Astrocyte (in vitro differentiated cells and primary cell): Measurements from ENCODE around the gene YPEL3. TPM values are rescaled to one million over a fixed set of nuclear protein-coding genes. Genes with fewer than 3 reads are reported as not detected.

Source experiments
- DNase-seq: peaks from one replicate; pipeline ENCODE4 v3.0.0-alpha.2; 2010; ENCODE audit warnings: low read depth
- FAIRE-seq: peaks from 2 replicates; lab custom pipeline; 2011; peaks lifted over from hg19 to GRCh38; lab: Jason Lieb, UNC
- H2AFZ ChIP-seq: 2 replicates; pipeline ENCODE4 v1.6.0; 2012; ENCODE audit warnings: low read depth, low read length, inconsistent platforms
- H3K27ac ChIP-seq: 2 replicates; pipeline ENCODE4 v1.5.1; 2011; ENCODE audit warnings: low read depth, low read length, inconsistent platforms
- H3K27me3 ChIP-seq: 2 replicates; pipeline ENCODE4 v1.6.0; 2011; ENCODE audit warnings: low read length, inconsistent platforms; ENCODE audit not compliant: insufficient read depth
- H3K36me3 ChIP-seq: 2 replicates; pipeline ENCODE4 v1.5.1; 2011; ENCODE audit warnings: low read length, inconsistent platforms; ENCODE audit not compliant: insufficient read depth
- H3K4me1 ChIP-seq: 2 replicates; pipeline ENCODE4 v1.5.1; 2011; ENCODE audit warnings: low read length, inconsistent platforms; ENCODE audit not compliant: insufficient read depth
- H3K4me2 ChIP-seq: 2 replicates; pipeline ENCODE4 v1.6.0; 2012; ENCODE audit warnings: low read length, inconsistent platforms
- H3K4me3 ChIP-seq: 2 replicates; pipeline ENCODE4 v1.5.1; 2011; ENCODE audit warnings: low read depth, mild to moderate bottlenecking, low read length, inconsistent platforms; ENCODE audit not compliant: insufficient read depth
- H3K79me2 ChIP-seq: 2 replicates; pipeline ENCODE4 v1.6.0; 2012; ENCODE audit warnings: mild to moderate bottlenecking, low read length, inconsistent platforms; ENCODE audit not compliant: insufficient read depth
- H3K9ac ChIP-seq: 2 replicates; pipeline ENCODE4 v1.6.0; 2012; ENCODE audit warnings: mild to moderate bottlenecking, low read length, inconsistent platforms
- H3K9me3 ChIP-seq: 2 replicates; pipeline ENCODE4 v1.5.1; 2012; ENCODE audit warnings: low read depth, mild to moderate bottlenecking, low read length, inconsistent platforms; ENCODE audit not compliant: insufficient read depth
- H4K20me1 ChIP-seq: 2 replicates; pipeline ENCODE4 v1.6.0; 2012; ENCODE audit warnings: low read length, inconsistent platforms; ENCODE audit not compliant: insufficient read depth
- H3K27ac Mint-ChIP-seq: one replicate; pipeline ENCODE4 v1.8.0; 2021; ENCODE audit warnings: mild to moderate bottlenecking, mixed read lengths; ENCODE audit not compliant: unreplicated experiment
- H3K27me3 Mint-ChIP-seq: one replicate; pipeline ENCODE4 v1.8.0; 2021; ENCODE audit warnings: low read depth, mixed read lengths; ENCODE audit not compliant: unreplicated experiment
- H3K36me3 Mint-ChIP-seq: one replicate; pipeline ENCODE4 v1.8.0; 2021; ENCODE audit warnings: low read depth, mixed read lengths; ENCODE audit not compliant: unreplicated experiment
- H3K4me1 Mint-ChIP-seq: one replicate; pipeline ENCODE4 v1.8.0; 2021; ENCODE audit warnings: low read depth, mixed read lengths; ENCODE audit not compliant: unreplicated experiment
- H3K4me3 Mint-ChIP-seq: one replicate; pipeline ENCODE4 v1.8.0; 2021; ENCODE audit warnings: mild to moderate bottlenecking, moderate library complexity, mixed read lengths; ENCODE audit not compliant: unreplicated experiment
- H3K9me3 Mint-ChIP-seq: one replicate; pipeline ENCODE4 v1.8.0; 2021; ENCODE audit warnings: mild to moderate bottlenecking, mixed read lengths; ENCODE audit not compliant: unreplicated experiment
- CTCF ChIP-seq: IDR thresholded peaks from 2 replicates; pipeline ENCODE4 v1.5.1; 2011; ENCODE audit warnings: low read depth, mild to moderate bottlenecking, inconsistent platforms, low read length, moderate library complexity; ENCODE audit not compliant: insufficient read depth
- EZH2 ChIP-seq: IDR thresholded peaks from 2 replicates; pipeline ENCODE4 v1.6.1; 2012; ENCODE audit warnings: mild to moderate bottlenecking, low read length, inconsistent platforms; ENCODE audit not compliant: insufficient read depth
- total RNA-seq: library from RNA; stranded (reverse); gene quantifications from 2 replicates; pipeline ENCODE4 v1.2.1, GENCODE V29; 2021

YPEL3 gene
- total RNA-seq, 1 donor from 2014 or later, result 20.5 TPM

- H2AFZ ChIP-seq, result no peak overlapping the region
- Mint-ChIP-seq H3K4me1 (no peaks in the 10 kb centered on the region), H3K27ac (no peak overlapping the region), H3K36me3 (no peaks in the 10 kb centered on the region), H3K9me3 (peaks cover 6% of the 10 kb centered on the region), H3K4me3 (no peak overlapping the region), H3K27me3 (peaks cover 2% of the 10 kb centered on the region)
- H3K4me3 ChIP-seq, result no peak overlapping the region
- FAIRE-seq, result no peak
- no peaks in the 10 kb centered on the region for H3K36me3 ChIP-seq
- H3K27ac ChIP-seq, result no peak overlapping the region
- H3K4me1 ChIP-seq, result no peaks in the 10 kb centered on the region
- no peaks in the 10 kb centered on the region for H3K27me3 ChIP-seq
- TF ChIP-seq CTCF, result no peak
- TF ChIP-seq EZH2, result no peak
- H3K4me2 ChIP-seq, result no peak overlapping the region
- H3K9ac ChIP-seq, result no peak overlapping the region
- peaks cover 2% of the 10 kb centered on the region for H3K9me3 ChIP-seq
- H3K79me2 ChIP-seq, result no peaks in the 10 kb centered on the region
- no peak for DNase-seq
- no peaks in the 10 kb centered on the region for H4K20me1 ChIP-seq
Observed at GRCh38 chr16:30144017-30144416, 48.0 kb upstream of the YPEL3 start.

- H3K27me3 ChIP-seq, result no peaks in the 10 kb centered on the region
- no peak overlapping the region for H3K27ac ChIP-seq
- no peaks in the 10 kb centered on the region for H4K20me1 ChIP-seq
- no peak overlapping the region for H3K4me2 ChIP-seq
- TF ChIP-seq CTCF, result no peak
- TF ChIP-seq EZH2, result no peak
- no peaks in the 10 kb centered on the region for H3K79me2 ChIP-seq
- Mint-ChIP-seq H3K4me3 (no peak overlapping the region), H3K27ac (no peak overlapping the region), H3K9me3 (peaks cover 6% of the 10 kb centered on the region), H3K36me3 (no peaks in the 10 kb centered on the region), H3K4me1 (no peaks in the 10 kb centered on the region), H3K27me3 (peaks cover 4% of the 10 kb centered on the region)
- H3K4me1 ChIP-seq, result no peaks in the 10 kb centered on the region
- no peak overlapping the region for H3K9ac ChIP-seq
- H3K9me3 ChIP-seq, result no peaks in the 10 kb centered on the region
- H3K4me3 ChIP-seq, result no peak overlapping the region
- DNase-seq, result no peak
- no peaks in the 10 kb centered on the region for H3K36me3 ChIP-seq
- no peak for FAIRE-seq
- H2AFZ ChIP-seq, result no peak overlapping the region
Observed at GRCh38 chr16:30143347-30143702, 47.3 kb upstream of the YPEL3 start.

GRCh38 chr16:30142672-30143346 lies 46.8 kb upstream of the YPEL3 start:
- Mint-ChIP-seq H3K27ac (no peak overlapping the region), H3K4me3 (no peak overlapping the region), H3K4me1 (no peaks in the 10 kb centered on the region), H3K27me3 (peaks cover 4% of the 10 kb centered on the region), H3K36me3 (no peaks in the 10 kb centered on the region), H3K9me3 (peaks cover 5% of the 10 kb centered on the region)
- H3K9ac ChIP-seq, result no peak overlapping the region
- no peak overlapping the region for H2AFZ ChIP-seq
- H3K4me2 ChIP-seq, result no peak overlapping the region
- no peaks in the 10 kb centered on the region for H3K9me3 ChIP-seq
- no peak for DNase-seq
- H4K20me1 ChIP-seq, result no peaks in the 10 kb centered on the region
- H3K4me3 ChIP-seq, result no peak overlapping the region
- no peak overlapping the region for H3K27ac ChIP-seq
- no peaks in the 10 kb centered on the region for H3K27me3 ChIP-seq
- FAIRE-seq, result no peak
- TF ChIP-seq EZH2 (no peak), CTCF (no peak)
- H3K4me1 ChIP-seq, result no peaks in the 10 kb centered on the region
- no peaks in the 10 kb centered on the region for H3K79me2 ChIP-seq
- no peaks in the 10 kb centered on the region for H3K36me3 ChIP-seq
